ENCODE results near the gene TBC1D20. TPM values are rescaled to one million over a fixed set of nuclear protein-coding genes. Genes with fewer than 3 reads are reported as not detected.

TBC1D20 gene
- total RNA-seq, 1 donor from 2014 or later, result 35.8 TPM

Other genes with a start within 250 kb of the TBC1D20 start
- gene DEFB129, start 235.3 kb downstream of the TBC1D20 start, total RNA-seq, result not detected in 2 replicates
- gene DEFB132, start 204.8 kb downstream of the TBC1D20 start, total RNA-seq, result not detected in 2 replicates
- 0.64 and 0.79 TPM in 2 replicates for gene C20orf96, start 171.8 kb downstream of the TBC1D20 start, total RNA-seq
- 9.7 and 11.1 TPM in 2 replicates for gene ZCCHC3, start 165.0 kb downstream of the TBC1D20 start, total RNA-seq
- gene SOX12, start 137.0 kb downstream of the TBC1D20 start, total RNA-seq, result 0.90 and 3.4 TPM in 2 replicates
- gene NRSN2, start 115.4 kb downstream of the TBC1D20 start, total RNA-seq, result 2.1 and 4.4 TPM in 2 replicates
- 432 and 548 TPM in 2 replicates for gene TRIB3, start 81.8 kb downstream of the TBC1D20 start, total RNA-seq
- 178 and 202 TPM in 2 replicates for gene RBCK1, start 54.2 kb downstream of the TBC1D20 start, total RNA-seq
- gene CSNK2A1, start 81.3 kb upstream of the TBC1D20 start, total RNA-seq, result 242 and 268 TPM in 2 replicates
- not detected in 2 replicates for gene TCF15, start 147.8 kb upstream of the TBC1D20 start, total RNA-seq
- 99.5 and 146 TPM in 2 replicates for gene SRXN1, start 190.7 kb upstream of the TBC1D20 start, total RNA-seq
- not detected in 2 replicates for gene SCRT2, start 213.3 kb upstream of the TBC1D20 start, total RNA-seq